Measurements from ENCODE around the gene IER5. TPM values are rescaled to one million over a fixed set of nuclear protein-coding genes. Genes with fewer than 3 reads are reported as not detected.
"Not testable (repeated sequence)": the region's sequence is repeated elsewhere in the genome, so short reads cannot be mapped to it uniquely, and the experiment has no call there.

The IER5 gene
- total and polyA plus RNA-seq, 2 experiments from 2014 or later = 8.1 to 38.5 TPM

DNA sequence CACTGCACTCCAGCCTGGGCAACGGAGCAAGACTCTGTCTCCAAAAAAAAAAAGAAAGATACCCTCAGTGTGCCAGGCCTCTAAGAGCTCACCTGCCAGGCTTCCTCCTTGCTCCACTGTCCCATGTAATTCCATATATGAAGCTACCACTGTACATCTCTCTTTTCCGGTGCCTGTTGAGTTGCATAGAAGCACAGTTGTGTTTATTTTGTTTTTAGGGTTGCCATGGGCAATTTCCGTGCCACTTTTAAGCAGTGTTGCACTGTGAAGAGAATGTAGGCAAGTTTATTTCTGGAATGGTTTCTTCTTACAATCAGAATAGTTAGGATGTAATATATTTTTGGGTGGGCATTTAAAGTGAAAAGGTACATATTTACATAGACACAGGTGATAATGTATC lies 31.4 kb upstream of the IER5 start:
- TF ChIP-seq EZH2phosphoT487 (IDR thresholded peaks at IDR 0.05; ENCODE audit: insufficient read depth, low read depth) (no peak), EZH2 (IDR thresholded peaks at IDR 0.05; ENCODE audit: insufficient read depth, poor library complexity, severe bottlenecking) (no peak)

GRCh38 chr1:181059435-181059834 lies 29.1 kb upstream of the IER5 start:
- peaks cover 18% of the 10 kb centered on the region for H3K4me1 ChIP-seq (ENCODE audit: insufficient read depth)
- H3K4me2 ChIP-seq (ENCODE audit: unreplicated experiment) = no peak overlapping the region
- peaks cover 18% of the 10 kb centered on the region; the same call in 1 of the 2 replicates for H3F3A ChIP-seq (ENCODE audit: insufficient read depth)
- no peaks in the 10 kb centered on the region for H3K27me3 ChIP-seq (replicated peaks; ENCODE audit: insufficient read depth)
- H3K9me2 ChIP-seq (ENCODE audit: insufficient read depth) = no peaks in the 10 kb centered on the region
- no peak for DNase-seq
- no peak for TF ChIP-seq EZH2 (IDR thresholded peaks at IDR 0.05; ENCODE audit: insufficient read depth, poor library complexity, severe bottlenecking)
- no peak for TF ChIP-seq EZH2phosphoT487 (IDR thresholded peaks at IDR 0.05; ENCODE audit: insufficient read depth, low read depth)
- H3K79me2 ChIP-seq (ENCODE audit: insufficient read depth) = no peaks in the 10 kb centered on the region
- H3K9ac ChIP-seq = no peak overlapping the region
- no peaks in the 10 kb centered on the region for H3K36me3 ChIP-seq (ENCODE audit: low read depth)
- H3K4me3 ChIP-seq = no peak overlapping the region
- no peak overlapping the region for H3K27ac ChIP-seq
- no peaks in the 10 kb centered on the region for H3K9me3 ChIP-seq (ENCODE audit: low read depth)
- H4K20me1 ChIP-seq (ENCODE audit: insufficient read depth) = no peaks in the 10 kb centered on the region
- H2AFZ ChIP-seq = no peak overlapping the region
- in situ Hi-C loops (cut with MboI) = no loop called here

More for the DNA sequence above, 31.4 kb upstream of the IER5 start:
- Histone ChIP-seq H3K4me2 (ENCODE audit: unreplicated experiment) (no peak overlapping the region), H3K4me1 (ENCODE audit: insufficient read depth) (peaks cover 7% of the 10 kb centered on the region), H3K27ac (no peak overlapping the region), H2AFZ (no peak overlapping the region), H3K9me2 (ENCODE audit: insufficient read depth) (no peaks in the 10 kb centered on the region), H3K27me3 (replicated peaks; ENCODE audit: insufficient read depth) (no peaks in the 10 kb centered on the region), H3K36me3 (ENCODE audit: low read depth) (no peaks in the 10 kb centered on the region), H3K79me2 (ENCODE audit: insufficient read depth) (no peaks in the 10 kb centered on the region), H3K4me3 (no peak overlapping the region), H3F3A (ENCODE audit: insufficient read depth) (peaks cover 8% of the 10 kb centered on the region; the same call in 1 of the 2 replicates), H3K9ac (no peak overlapping the region), H4K20me1 (ENCODE audit: insufficient read depth) (no peaks in the 10 kb centered on the region), H3K9me3 (ENCODE audit: low read depth) (no peaks in the 10 kb centered on the region)
- DNase-seq = peak; percentile 14
- WGBS, 2 experiments (ENCODE audit: low coverage in 1 of 2, low lambda C conversion rate in 2 of 2, missing lambda C conversion rate in 2 of 2) = 22 to 27% methylated on average over 3 of the region's 3 CpGs
- in situ Hi-C loops (cut with MboI) = no loop called here

DNA sequence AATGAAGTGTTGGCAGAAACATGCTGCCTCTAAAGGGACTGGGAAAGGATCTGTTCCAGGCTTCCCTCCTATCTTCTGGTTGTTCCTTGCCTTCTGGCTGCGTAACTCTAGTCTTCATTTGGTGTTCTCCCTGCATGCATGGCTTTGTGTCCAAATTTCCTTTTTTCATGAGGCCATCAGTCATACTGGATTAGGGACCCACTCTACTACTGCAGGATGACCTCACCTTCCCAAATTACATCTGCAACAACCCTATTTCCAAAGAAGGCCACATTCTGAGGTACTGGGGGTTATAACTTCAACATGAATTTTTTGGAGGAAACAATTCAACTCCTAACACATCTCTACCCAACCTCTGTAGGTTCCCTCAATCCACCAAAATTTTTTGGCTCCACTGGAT lies 28.4 kb upstream of the IER5 start:
- Histone ChIP-seq H3K36me3 (ENCODE audit: low read depth) (no peaks in the 10 kb centered on the region), H3K9me3 (ENCODE audit: low read depth) (no peaks in the 10 kb centered on the region), H3K4me1 (ENCODE audit: insufficient read depth) (peaks cover 18% of the 10 kb centered on the region), H4K20me1 (ENCODE audit: insufficient read depth) (no peaks in the 10 kb centered on the region), H3K4me3 (no peak overlapping the region), H2AFZ (no peak overlapping the region), H3K79me2 (ENCODE audit: insufficient read depth) (no peaks in the 10 kb centered on the region), H3K9ac (no peak overlapping the region), H3F3A (ENCODE audit: insufficient read depth) (peaks cover 18% of the 10 kb centered on the region; the same call in 1 of the 2 replicates), H3K4me2 (ENCODE audit: unreplicated experiment) (no peak overlapping the region), H3K27me3 (replicated peaks; ENCODE audit: insufficient read depth) (no peaks in the 10 kb centered on the region), H3K9me2 (ENCODE audit: insufficient read depth) (no peaks in the 10 kb centered on the region), H3K27ac (no peak overlapping the region)
- 100% methylated on average over 1 of the region's 1 CpG for WGBS, 2 experiments (ENCODE audit: low coverage in 1 of 2, low lambda C conversion rate in 2 of 2, missing lambda C conversion rate in 2 of 2)
- TF ChIP-seq EZH2 (IDR thresholded peaks at IDR 0.05; ENCODE audit: insufficient read depth, poor library complexity, severe bottlenecking) = no peak
- no peak for TF ChIP-seq EZH2phosphoT487 (IDR thresholded peaks at IDR 0.05; ENCODE audit: insufficient read depth, low read depth)
- in situ Hi-C loops (cut with MboI) = no loop called here
- DNase-seq = no peak

DNA sequence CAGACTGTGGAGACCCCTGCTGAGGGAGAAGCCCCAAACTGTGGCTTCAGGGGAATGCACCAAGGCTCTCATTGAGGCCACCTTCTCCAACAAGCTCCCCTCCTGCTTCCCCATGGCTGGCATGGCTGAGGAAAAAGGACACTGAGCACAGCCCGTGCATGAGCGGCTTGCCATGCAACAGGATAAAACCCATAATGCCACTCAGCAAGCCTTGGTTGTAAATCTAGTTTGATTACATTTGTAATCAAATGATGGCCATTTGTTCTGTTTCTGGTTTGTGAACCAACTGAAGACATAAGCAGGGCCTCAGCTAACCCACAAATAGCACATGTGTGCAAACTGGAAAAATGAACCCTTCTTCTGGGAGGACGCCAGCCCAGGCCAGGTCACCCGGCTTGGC lies 27.6 kb upstream of the IER5 start:
- Histone ChIP-seq H3K4me1 (ENCODE audit: insufficient read depth) (peaks cover 18% of the 10 kb centered on the region), H3F3A (ENCODE audit: insufficient read depth) (peaks cover 18% of the 10 kb centered on the region; the same call in 1 of the 2 replicates)
- H3K79me2 ChIP-seq (ENCODE audit: insufficient read depth); H3K27ac ChIP-seq; H3K4me3 ChIP-seq; H3K36me3 ChIP-seq (ENCODE audit: low read depth); H3K27me3 ChIP-seq (replicated peaks; ENCODE audit: insufficient read depth); H3K4me2 ChIP-seq (ENCODE audit: unreplicated experiment); H2AFZ ChIP-seq; H3K9me2 ChIP-seq (ENCODE audit: insufficient read depth); H3K9ac ChIP-seq; in situ Hi-C loops (cut with MboI); H4K20me1 ChIP-seq (ENCODE audit: insufficient read depth); H3K9me3 ChIP-seq (ENCODE audit: low read depth); DNase-seq: not testable (repeated sequence)
- WGBS, 2 experiments (ENCODE audit: low coverage in 1 of 2, low lambda C conversion rate in 2 of 2, missing lambda C conversion rate in 2 of 2) = 79 to 90% methylated on average over 4 of the region's 4 CpGs

- Histone ChIP-seq H3K9me3 (ENCODE audit: low read depth) (no peaks in the 10 kb centered on the region), H4K20me1 (ENCODE audit: insufficient read depth) (no peaks in the 10 kb centered on the region), H3K79me2 (ENCODE audit: insufficient read depth) (no peaks in the 10 kb centered on the region), H3F3A (ENCODE audit: insufficient read depth) (peaks cover 18% of the 10 kb centered on the region; the same call in 1 of the 2 replicates), H3K4me1 (ENCODE audit: insufficient read depth) (peaks cover 18% of the 10 kb centered on the region), H3K4me3 (no peak overlapping the region), H3K27me3 (replicated peaks; ENCODE audit: insufficient read depth) (no peaks in the 10 kb centered on the region), H2AFZ (0 out of 2 replicates have a peak overlapping the region, but pooled peaks have one; percentile 84), H3K4me2 (ENCODE audit: unreplicated experiment) (no peak overlapping the region), H3K27ac (no peak overlapping the region), H3K9me2 (ENCODE audit: insufficient read depth) (no peaks in the 10 kb centered on the region), H3K9ac (no peak overlapping the region), H3K36me3 (ENCODE audit: low read depth) (no peaks in the 10 kb centered on the region)
- no peak for DNase-seq
- 8 to 10% methylated on average over 2 of the region's 2 CpGs for WGBS, 2 experiments (ENCODE audit: low coverage in 1 of 2, low lambda C conversion rate in 2 of 2, missing lambda C conversion rate in 2 of 2)
- TF ChIP-seq EZH2phosphoT487 (IDR thresholded peaks at IDR 0.05; ENCODE audit: insufficient read depth, low read depth) (no peak), EZH2 (IDR thresholded peaks at IDR 0.05; ENCODE audit: insufficient read depth, poor library complexity, severe bottlenecking) (no peak)
- in situ Hi-C loops (cut with MboI) = no loop called here
These were observed 27.0 kb upstream of the IER5 start for GRCh38 chr1:181061487-181061886.
